ENCODE measurements around the gene FMNL2. TPM values are rescaled to one million over a fixed set of nuclear protein-coding genes. Genes with fewer than 3 reads are reported as not detected.

Gene FMNL2
- total RNA-seq, 1 donor from 2014 or later, result 108 TPM

- H3K9me3 Mint-ChIP-seq (ENCODE audit: low read depth), result no peaks in the 10 kb centered on the region
- no peak overlapping the region for H3K27ac Mint-ChIP-seq
- TF ChIP-seq CTCF (IDR thresholded peaks at IDR 0.05; ENCODE audit: unreplicated experiment), result no peak
- H3K4me1 Mint-ChIP-seq (ENCODE audit: low read depth), result peaks cover 40% of the 10 kb centered on the region
- DNase-seq (ENCODE audit: low spot score, unreplicated experiment), result no peak
- H3K36me3 Mint-ChIP-seq (ENCODE audit: insufficient read depth), result peaks cover 2% of the 10 kb centered on the region
- H3K4me3 Mint-ChIP-seq (ENCODE audit: low read depth), result no peak overlapping the region
- no peaks in the 10 kb centered on the region for H3K27me3 Mint-ChIP-seq
These were observed 40.2 kb downstream of the FMNL2 start for GRCh38 chr2:152375174-152375573.

GRCh38 chr2:152376385-152376784 lies 41.4 kb downstream of the FMNL2 start:
- Mint-ChIP-seq H3K4me3 (ENCODE audit: low read depth) (no peak overlapping the region), H3K9me3 (ENCODE audit: low read depth) (no peaks in the 10 kb centered on the region), H3K4me1 (ENCODE audit: low read depth) (peaks cover 51% of the 10 kb centered on the region), H3K36me3 (ENCODE audit: insufficient read depth) (no peaks in the 10 kb centered on the region), H3K27me3 (no peaks in the 10 kb centered on the region), H3K27ac (no peak overlapping the region)
- no peak for TF ChIP-seq CTCF (IDR thresholded peaks at IDR 0.05; ENCODE audit: unreplicated experiment)
- no peak for DNase-seq (ENCODE audit: low spot score, unreplicated experiment)

GRCh38 chr2:152376968-152377367 lies 42.0 kb downstream of the FMNL2 start:
- H3K36me3 Mint-ChIP-seq (ENCODE audit: insufficient read depth), result no peaks in the 10 kb centered on the region
- H3K27me3 Mint-ChIP-seq, result no peaks in the 10 kb centered on the region
- H3K9me3 Mint-ChIP-seq (ENCODE audit: low read depth), result no peaks in the 10 kb centered on the region
- no peak for TF ChIP-seq CTCF (IDR thresholded peaks at IDR 0.05; ENCODE audit: unreplicated experiment)
- no peak overlapping the region for H3K27ac Mint-ChIP-seq
- no peak for DNase-seq (ENCODE audit: low spot score, unreplicated experiment)
- peaks cover 52% of the 10 kb centered on the region for H3K4me1 Mint-ChIP-seq (ENCODE audit: low read depth)
- no peak overlapping the region for H3K4me3 Mint-ChIP-seq (ENCODE audit: low read depth)

GRCh38 chr2:152379089-152379488 lies 44.1 kb downstream of the FMNL2 start:
- Mint-ChIP-seq H3K27me3 (no peaks in the 10 kb centered on the region), H3K9me3 (ENCODE audit: low read depth) (no peaks in the 10 kb centered on the region), H3K4me3 (ENCODE audit: low read depth) (no peak overlapping the region), H3K4me1 (ENCODE audit: low read depth) (peaks cover 45% of the 10 kb centered on the region), H3K27ac (no peak overlapping the region), H3K36me3 (ENCODE audit: insufficient read depth) (no peaks in the 10 kb centered on the region)
- no peak for DNase-seq (ENCODE audit: low spot score, unreplicated experiment)
- TF ChIP-seq CTCF (IDR thresholded peaks at IDR 0.05; ENCODE audit: unreplicated experiment), result no peak

GRCh38 chr2:152380261-152381055 lies 45.5 kb downstream of the FMNL2 start:
- no peak for TF ChIP-seq CTCF (IDR thresholded peaks at IDR 0.05; ENCODE audit: unreplicated experiment)
- H3K27me3 Mint-ChIP-seq, result no peaks in the 10 kb centered on the region
- H3K27ac Mint-ChIP-seq, result peak overlapping the region; percentile 46
- H3K4me3 Mint-ChIP-seq (ENCODE audit: low read depth), result no peak overlapping the region
- no peaks in the 10 kb centered on the region for H3K36me3 Mint-ChIP-seq (ENCODE audit: insufficient read depth)
- peaks cover 52% of the 10 kb centered on the region for H3K4me1 Mint-ChIP-seq (ENCODE audit: low read depth)
- no peak for DNase-seq (ENCODE audit: low spot score, unreplicated experiment)
- no peaks in the 10 kb centered on the region for H3K9me3 Mint-ChIP-seq (ENCODE audit: low read depth)
